MM.1S (cell line): ENCODE measurements around the gene STK39.

Experiments used
- EZH2 ChIP-seq: fragments of 300-600 bp; sonication (generic); optimal IDR thresholded peaks from 2 replicates; pipeline ENCODE3; 2017; ENCODE audit warnings: low read depth, mild to moderate bottlenecking, antibody characterized with exemption, low read length, mixed read lengths
- EZH2phosphoT487 ChIP-seq: fragments of 300-600 bp; sonication (generic); IDR thresholded peaks from 2 replicates; pipeline ENCODE4 v1.6.1; 2018; ENCODE audit warnings: antibody characterized with exemption, low read length
- TF ChIP-seq, protein P1 (sequence below): fragments of 300-600 bp; sonication (generic); IDR thresholded peaks from 2 replicates; pipeline ENCODE4 v1.5.1; 2016; ENCODE audit warnings: antibody characterized with exemption, low read length, mixed read lengths

GRCh38 chr2:168039881-168040280 lies 207.5 kb downstream of the STK39 start:
- TF ChIP-seq, protein P1, sequence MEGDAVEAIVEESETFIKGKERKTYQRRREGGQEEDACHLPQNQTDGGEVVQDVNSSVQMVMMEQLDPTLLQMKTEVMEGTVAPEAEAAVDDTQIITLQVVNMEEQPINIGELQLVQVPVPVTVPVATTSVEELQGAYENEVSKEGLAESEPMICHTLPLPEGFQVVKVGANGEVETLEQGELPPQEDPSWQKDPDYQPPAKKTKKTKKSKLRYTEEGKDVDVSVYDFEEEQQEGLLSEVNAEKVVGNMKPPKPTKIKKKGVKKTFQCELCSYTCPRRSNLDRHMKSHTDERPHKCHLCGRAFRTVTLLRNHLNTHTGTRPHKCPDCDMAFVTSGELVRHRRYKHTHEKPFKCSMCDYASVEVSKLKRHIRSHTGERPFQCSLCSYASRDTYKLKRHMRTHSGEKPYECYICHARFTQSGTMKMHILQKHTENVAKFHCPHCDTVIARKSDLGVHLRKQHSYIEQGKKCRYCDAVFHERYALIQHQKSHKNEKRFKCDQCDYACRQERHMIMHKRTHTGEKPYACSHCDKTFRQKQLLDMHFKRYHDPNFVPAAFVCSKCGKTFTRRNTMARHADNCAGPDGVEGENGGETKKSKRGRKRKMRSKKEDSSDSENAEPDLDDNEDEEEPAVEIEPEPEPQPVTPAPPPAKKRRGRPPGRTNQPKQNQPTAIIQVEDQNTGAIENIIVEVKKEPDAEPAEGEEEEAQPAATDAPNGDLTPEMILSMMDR, result no peak
- no peak for TF ChIP-seq EZH2
- no peak for TF ChIP-seq EZH2phosphoT487
